Fibroblast of lung (primary cell): ENCODE results near the gene IL20RB. TPM values are rescaled to one million over a fixed set of nuclear protein-coding genes. Genes with fewer than 3 reads are reported as not detected.
"Not testable (repeated sequence)": the region's sequence is repeated elsewhere in the genome, so short reads cannot be mapped to it uniquely, and the experiment has no call there.

Experiments used
- DNase-seq, 2 donors: peaks; one replicate each; pipeline versions ENCODE4 v3.0.0 to v3.0.0-alpha.2; 2010; ENCODE audit warnings: low read depth in 2 of 2
- H2AFZ ChIP-seq: 2 replicates; pipeline ENCODE4 v1.5.1; 2012; ENCODE audit warnings: low read length, control low read depth, inconsistent platforms
- H3K27ac ChIP-seq: 2 replicates; pipeline ENCODE4 v1.5.1; 2011; ENCODE audit warnings: low read length, control low read depth; ENCODE audit not compliant: insufficient read depth
- H3K27me3 ChIP-seq: 2 replicates; pipeline ENCODE4 v1.5.1; 2011; ENCODE audit warnings: mild to moderate bottlenecking, low read length; ENCODE audit not compliant: control insufficient read depth, insufficient read depth
- H3K36me3 ChIP-seq: 2 replicates; pipeline ENCODE4 v1.5.1; 2011; ENCODE audit warnings: low read length; ENCODE audit not compliant: control insufficient read depth, insufficient read depth
- H3K4me1 ChIP-seq: 2 replicates; pipeline ENCODE4 v1.5.1; 2011; ENCODE audit warnings: low read length; ENCODE audit not compliant: control insufficient read depth, insufficient read depth; ENCODE audit errors: extremely low read depth
- H3K4me2 ChIP-seq: 2 replicates; pipeline ENCODE4 v1.5.1; 2011; ENCODE audit warnings: low read length, control low read depth; ENCODE audit not compliant: insufficient read depth; ENCODE audit errors: extremely low read depth
- H3K4me3 ChIP-seq, 4 experiments: fragments of 200-600 bp in 1 of 4; sonication (generic) in 1 of 4; replicated peaks in 1 of 4; 2 replicates each; pipeline ENCODE4 v1.5.1; 2011 to 2016; ENCODE audit warnings: low read length in 4 of 4, low read depth in 3 of 4, mild to moderate bottlenecking in 3 of 4, control low read depth in 2 of 4, inconsistent platforms in 1 of 4, mixed read lengths in 1 of 4; ENCODE audit not compliant: insufficient read depth in 1 of 4; ENCODE audit errors: control extremely low read depth in 1 of 4
- H3K79me2 ChIP-seq: 2 replicates; pipeline ENCODE4 v1.5.1; 2012; ENCODE audit warnings: mild to moderate bottlenecking, low read length, inconsistent platforms; ENCODE audit not compliant: control insufficient read depth, insufficient read depth
- H3K9ac ChIP-seq: 2 replicates; pipeline ENCODE4 v1.5.1; 2011; ENCODE audit warnings: mild to moderate bottlenecking, low read length, control low read depth; ENCODE audit not compliant: insufficient read depth
- H3K9me3 ChIP-seq: 2 replicates; pipeline ENCODE4 v1.5.1; 2012; ENCODE audit warnings: low read depth, low read length; ENCODE audit not compliant: control insufficient read depth, insufficient read depth
- H4K20me1 ChIP-seq: 2 replicates; pipeline ENCODE4 v1.5.1; 2011; ENCODE audit warnings: low read length; ENCODE audit not compliant: control insufficient read depth, insufficient read depth; ENCODE audit errors: extremely low read depth
- EZH2 ChIP-seq: IDR thresholded peaks from 2 replicates; pipeline ENCODE4 v1.5.1; 2012; ENCODE audit warnings: low read length, control low read depth, mild to moderate bottlenecking; ENCODE audit errors: missing control alignments
- polyA plus RNA-seq, 2 donors: library from polyadenylated mRNA; depleted of rRNA in 1 of 2; stranded (reverse) in 1 of 2; unstranded in 1 of 2; fragments of >200 nt; gene quantifications; 2 replicates each; pipeline ENCODE4 v1.2.1, GENCODE V29; 2011 to 2012; ENCODE audit warnings: missing spikeins in 1 of 2
- total RNA-seq: library from RNA; depleted of rRNA; stranded (reverse); fragments of >200 nt; gene quantifications from 2 replicates; pipeline ENCODE4 v1.2.1, GENCODE V29; 2014
- TF ChIP-seq, protein P1 (sequence below), 2 donors: IDR thresholded peaks in 1 of 2; conservative IDR thresholded peaks in 1 of 2; 1 replicate in 1 of 2; 2 replicates in 1 of 2; pipeline ENCODE4 v1.5.1; 2011 to 2012; ENCODE audit warnings: low read length in 2 of 2, control low read depth in 1 of 2, inconsistent platforms in 1 of 2, low read depth in 1 of 2, mild to moderate bottlenecking in 1 of 2

The IL20RB gene
- total and polyA plus RNA-seq, 2 donors (not counting 1 experiment from before 2014, with no cell fraction given): 1.9 to 3.0 TPM

DNA sequence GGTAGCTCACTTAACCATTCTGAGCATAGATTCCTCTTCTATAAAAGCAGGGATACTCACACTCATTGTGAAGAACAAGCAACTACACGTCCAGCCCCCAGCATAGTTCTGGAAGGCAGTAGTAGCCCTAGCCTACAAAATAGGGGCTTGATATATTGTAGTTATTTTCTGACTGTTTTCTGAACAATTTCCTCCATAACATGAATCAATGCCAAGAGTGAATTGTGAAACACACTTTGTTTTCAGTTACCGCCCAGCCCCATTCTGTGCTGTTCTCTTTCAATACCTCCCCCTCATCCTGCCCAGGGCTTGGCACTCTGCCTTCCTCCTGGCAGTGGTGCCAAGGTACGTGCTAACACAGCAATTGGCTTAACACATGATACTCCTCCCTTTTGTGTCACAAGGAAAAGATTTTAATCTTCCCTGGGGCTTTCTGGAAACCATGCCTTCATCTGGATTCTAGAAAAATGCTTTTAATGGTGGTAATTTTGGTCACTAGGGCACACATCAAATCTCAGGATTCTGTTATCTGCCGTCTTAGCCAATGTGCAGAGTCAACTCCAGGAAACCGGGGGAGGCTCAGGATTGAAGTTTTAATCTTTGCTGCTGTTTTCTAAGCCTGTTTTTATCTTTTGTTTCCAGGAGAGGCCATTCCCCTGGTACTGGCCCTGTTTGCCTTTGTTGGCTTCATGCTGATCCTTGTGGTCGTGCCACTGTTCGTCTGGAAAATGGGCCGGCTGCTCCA is 37.2 kb downstream of the IL20RB start:
- peak overlapping the region; percentile 33 for H2AFZ ChIP-seq
- no peak for TF ChIP-seq EZH2
- H3K9ac ChIP-seq: no peak overlapping the region
- no peaks in the 10 kb centered on the region for H3K27me3 ChIP-seq
- no peaks in the 10 kb centered on the region for H3K9me3 ChIP-seq
- DNase-seq: peak; percentile 79 to 88
- no peaks in the 10 kb centered on the region for H3K79me2 ChIP-seq
- H3K36me3 ChIP-seq: no peaks in the 10 kb centered on the region
- H3K4me2 ChIP-seq: peak overlapping the region; percentile 41
- no peaks in the 10 kb centered on the region for H4K20me1 ChIP-seq
- no peak overlapping the region for H3K4me3 ChIP-seq
- no peak overlapping the region for H3K27ac ChIP-seq
- peaks cover 3% of the 10 kb centered on the region for H3K4me1 ChIP-seq

DNA sequence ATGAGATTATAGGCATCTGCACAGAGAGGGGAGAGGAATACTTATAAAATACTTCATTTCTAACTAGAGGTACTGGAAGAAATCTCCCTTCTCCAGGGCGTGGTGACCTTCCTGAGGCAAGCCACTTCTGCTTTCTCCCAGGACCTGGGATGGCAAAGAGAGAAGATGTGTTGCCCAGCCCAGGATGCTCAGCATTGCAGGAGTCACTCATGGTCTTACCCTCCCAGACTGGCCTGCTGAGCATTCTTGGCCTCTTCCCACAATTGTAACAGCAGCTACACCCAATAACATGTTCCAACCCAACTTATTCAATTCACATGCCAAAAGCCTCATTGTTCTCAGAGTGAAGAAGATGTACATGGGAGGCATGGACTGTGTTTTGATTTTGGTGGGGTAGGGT is 37.9 kb downstream of the IL20RB start:
- Histone ChIP-seq H3K4me3 (no peak overlapping the region), H2AFZ (no peak overlapping the region), H4K20me1 (no peaks in the 10 kb centered on the region), H3K9ac (no peak overlapping the region), H3K9me3 (no peaks in the 10 kb centered on the region), H3K79me2 (no peaks in the 10 kb centered on the region), H3K27ac (no peak overlapping the region), H3K36me3 (no peaks in the 10 kb centered on the region), H3K4me2 (no peak overlapping the region), H3K4me1 (peaks cover 3% of the 10 kb centered on the region), H3K27me3 (no peaks in the 10 kb centered on the region)
- TF ChIP-seq EZH2: no peak
- TF ChIP-seq, protein P1, sequence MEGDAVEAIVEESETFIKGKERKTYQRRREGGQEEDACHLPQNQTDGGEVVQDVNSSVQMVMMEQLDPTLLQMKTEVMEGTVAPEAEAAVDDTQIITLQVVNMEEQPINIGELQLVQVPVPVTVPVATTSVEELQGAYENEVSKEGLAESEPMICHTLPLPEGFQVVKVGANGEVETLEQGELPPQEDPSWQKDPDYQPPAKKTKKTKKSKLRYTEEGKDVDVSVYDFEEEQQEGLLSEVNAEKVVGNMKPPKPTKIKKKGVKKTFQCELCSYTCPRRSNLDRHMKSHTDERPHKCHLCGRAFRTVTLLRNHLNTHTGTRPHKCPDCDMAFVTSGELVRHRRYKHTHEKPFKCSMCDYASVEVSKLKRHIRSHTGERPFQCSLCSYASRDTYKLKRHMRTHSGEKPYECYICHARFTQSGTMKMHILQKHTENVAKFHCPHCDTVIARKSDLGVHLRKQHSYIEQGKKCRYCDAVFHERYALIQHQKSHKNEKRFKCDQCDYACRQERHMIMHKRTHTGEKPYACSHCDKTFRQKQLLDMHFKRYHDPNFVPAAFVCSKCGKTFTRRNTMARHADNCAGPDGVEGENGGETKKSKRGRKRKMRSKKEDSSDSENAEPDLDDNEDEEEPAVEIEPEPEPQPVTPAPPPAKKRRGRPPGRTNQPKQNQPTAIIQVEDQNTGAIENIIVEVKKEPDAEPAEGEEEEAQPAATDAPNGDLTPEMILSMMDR (conservative IDR thresholded peaks at IDR 0.05 in 1 of 2, IDR thresholded peaks at IDR 0.05 in 1 of 2; ENCODE audit: low read depth in 1 of 2, low read length in 2 of 2): no peak
- DNase-seq: no peak

DNA sequence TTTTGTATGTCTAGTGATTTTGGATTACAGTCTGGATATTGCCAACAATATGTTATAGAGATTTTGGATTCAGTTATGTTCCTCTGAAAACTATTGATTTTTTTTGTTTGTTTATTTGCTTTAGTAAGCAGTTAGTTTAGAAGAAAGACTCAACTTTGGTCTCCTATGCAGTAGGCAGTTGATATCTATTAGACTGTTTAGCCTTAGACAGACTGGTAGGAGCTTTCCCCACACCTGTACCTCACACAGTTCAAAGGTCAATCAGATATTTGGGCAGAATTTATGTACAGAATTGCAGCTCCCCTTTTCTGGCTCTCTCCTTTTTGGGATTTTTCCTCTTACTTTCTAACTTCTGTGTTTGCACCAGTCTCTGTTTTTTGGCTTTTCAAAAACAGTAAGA is 42.3 kb downstream of the IL20RB start:
- Histone ChIP-seq H3K9me3 (no peaks in the 10 kb centered on the region), H3K9ac (no peak overlapping the region), H3K36me3 (no peaks in the 10 kb centered on the region), H3K4me1 (no peaks in the 10 kb centered on the region), H3K27me3 (no peaks in the 10 kb centered on the region), H3K27ac (no peak overlapping the region), H4K20me1 (no peaks in the 10 kb centered on the region), H3K4me2 (no peak overlapping the region), H3K79me2 (no peaks in the 10 kb centered on the region), H2AFZ (no peak overlapping the region), H3K4me3 (no peak overlapping the region)
- TF ChIP-seq EZH2: no peak
- TF ChIP-seq, protein P1 (conservative IDR thresholded peaks at IDR 0.05 in 1 of 2, IDR thresholded peaks at IDR 0.05 in 1 of 2; ENCODE audit: low read depth in 1 of 2, low read length in 2 of 2): no peak
- DNase-seq: no peak

DNA sequence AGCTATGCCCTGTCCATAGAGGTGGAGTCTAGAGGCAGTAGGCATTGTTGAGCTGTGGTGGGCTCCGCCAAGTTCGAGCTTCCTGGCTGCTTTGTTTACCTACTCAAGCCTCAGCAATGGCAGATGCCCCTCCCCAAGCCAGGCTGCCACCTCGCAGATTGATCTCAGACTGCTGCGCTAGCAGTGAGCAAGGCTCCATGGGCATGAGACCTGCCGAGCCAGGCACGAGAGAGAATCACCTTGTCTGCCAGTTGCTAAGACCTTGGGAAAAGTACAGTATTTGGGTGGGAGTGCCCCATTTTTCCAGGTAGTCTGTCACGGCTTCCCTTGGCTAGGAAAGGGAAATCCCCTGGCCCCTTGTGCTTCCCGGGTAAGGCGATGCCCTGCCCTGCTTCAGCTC is 49.6 kb downstream of the IL20RB start:
- not testable (repeated sequence) for H3K4me3 ChIP-seq, DNase-seq, H2AFZ ChIP-seq, H3K79me2 ChIP-seq, H3K9me3 ChIP-seq, H3K27ac ChIP-seq, H3K36me3 ChIP-seq, H3K27me3 ChIP-seq, H3K9ac ChIP-seq, H3K4me2 ChIP-seq, H4K20me1 ChIP-seq, H3K4me1 ChIP-seq
